H7 (cell line): Measurements from ENCODE around the gene HINT3. TPM values are rescaled to one million over a fixed set of nuclear protein-coding genes. Genes with fewer than 3 reads are reported as not detected.
"Not testable (repeated sequence)": the region's sequence is repeated elsewhere in the genome, so short reads cannot be mapped to it uniquely, and the experiment has no call there.

ENCODE experiments used
- DNase-seq: peaks from one replicate; pipeline ENCODE4 v3.0.0; 2012
- H3K27me3 ChIP-seq: 2 replicates; pipeline ENCODE4 v1.6.0; 2011; ENCODE audit warnings: mild to moderate bottlenecking, low read length; ENCODE audit not compliant: control insufficient read depth, insufficient read depth
- H3K36me3 ChIP-seq: replicated peaks from 2 replicates; pipeline ENCODE4 v1.5.1; 2011; ENCODE audit warnings: low read length; ENCODE audit not compliant: control insufficient read depth, insufficient read depth
- H3K4me3 ChIP-seq: 2 replicates; pipeline ENCODE4 v1.5.1; 2011; ENCODE audit warnings: low read depth, mild to moderate bottlenecking, control low read depth, low read length, moderate library complexity; ENCODE audit not compliant: insufficient read depth
- total RNA-seq: library from RNA; depleted of rRNA; stranded (reverse); fragments of >200 nt; shearing (Covaris generic); gene quantifications from 2 replicates; pipeline ENCODE4 v1.2.3, GENCODE V29; 2014

Gene HINT3
- total RNA-seq, 1 experiment from 2014 or later, result 13.8 TPM

- Histone ChIP-seq H3K4me3 (no peak overlapping the region), H3K27me3 (no peaks in the 10 kb centered on the region), H3K36me3 (no peaks in the 10 kb centered on the region; the same call in 1 of the 2 replicates)
- no peak for DNase-seq
These were observed 28.8 kb upstream of the HINT3 start for GRCh38 chr6:125927761-125928160.

GRCh38 chr6:125930765-125931418, 25.7 kb upstream of the HINT3 start:
- no peak for DNase-seq
- no peaks in the 10 kb centered on the region; the same call in 1 of the 2 replicates for H3K36me3 ChIP-seq
- no peaks in the 10 kb centered on the region for H3K27me3 ChIP-seq
- H3K4me3 ChIP-seq, result no peak overlapping the region

DNA sequence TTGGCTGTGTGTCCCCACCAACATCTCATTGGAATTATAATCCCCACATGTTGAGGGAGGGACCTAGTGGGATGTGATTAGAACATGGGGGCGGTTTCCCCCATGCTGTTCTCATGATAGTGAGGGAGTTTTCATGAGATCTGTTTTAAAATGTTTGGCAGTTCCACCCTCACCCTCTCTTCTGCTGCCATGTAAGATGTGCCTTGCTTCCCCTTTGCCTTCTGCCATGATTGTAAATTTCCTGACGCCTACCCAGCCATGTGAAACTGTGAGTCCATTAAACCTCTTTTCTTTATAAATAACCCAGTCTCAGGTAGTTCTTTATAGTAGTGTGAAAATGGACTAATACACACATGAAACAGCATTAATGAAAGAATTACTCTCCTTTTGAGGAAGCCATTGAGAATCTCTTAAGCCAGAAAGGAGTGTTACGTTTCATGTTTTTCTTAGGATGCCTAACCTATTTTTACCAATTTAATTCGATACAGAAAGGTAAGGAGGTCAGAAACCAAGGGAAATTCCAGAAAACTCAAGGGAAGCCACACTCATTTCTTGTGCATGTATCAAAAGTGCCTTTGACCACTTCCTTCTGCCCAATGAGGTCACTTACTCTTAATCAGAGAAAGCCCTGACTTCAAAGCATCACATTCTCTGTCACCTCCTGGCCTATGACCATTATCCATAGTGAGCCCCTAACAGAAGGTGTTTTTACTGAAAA, 24.7 kb upstream of the HINT3 start:
- H3K4me3 ChIP-seq, result no peak overlapping the region
- no peaks in the 10 kb centered on the region for H3K27me3 ChIP-seq
- no peak for DNase-seq
- H3K36me3 ChIP-seq, result no peaks in the 10 kb centered on the region; the same call in 1 of the 2 replicates

GRCh38 chr6:125932451-125932795, 24.1 kb upstream of the HINT3 start:
- DNase-seq, result no peak
- Histone ChIP-seq H3K36me3 (no peaks in the 10 kb centered on the region; the same call in 1 of the 2 replicates), H3K4me3 (no peak overlapping the region), H3K27me3 (no peaks in the 10 kb centered on the region)

GRCh38 chr6:125935520-125935919, 21.1 kb upstream of the HINT3 start:
- not testable (repeated sequence) for H3K36me3 ChIP-seq, DNase-seq, H3K27me3 ChIP-seq, H3K4me3 ChIP-seq

DNA sequence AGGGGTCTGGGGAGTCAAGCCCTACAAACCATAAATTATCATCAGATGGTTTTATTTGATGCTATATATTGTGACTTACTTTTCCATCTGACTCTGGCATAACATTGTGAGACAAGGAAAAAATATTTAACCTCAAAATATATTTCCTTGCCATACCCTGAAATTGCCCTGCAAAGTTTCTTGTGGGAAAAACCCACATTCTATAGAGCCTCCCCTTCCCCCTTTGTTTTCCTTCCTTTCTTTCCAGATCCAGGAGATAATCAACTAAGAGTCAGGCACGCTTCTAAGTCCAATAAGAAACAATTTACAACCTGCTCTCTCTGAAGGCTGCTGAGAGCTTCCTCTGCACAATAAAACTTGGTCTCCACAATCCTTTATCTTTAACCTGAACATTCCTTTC, 17.5 kb upstream of the HINT3 start:
- H3K4me3 ChIP-seq, result no peak overlapping the region
- H3K27me3 ChIP-seq, result no peaks in the 10 kb centered on the region
- no peak for DNase-seq
- no peaks in the 10 kb centered on the region for H3K36me3 ChIP-seq

GRCh38 chr6:125939791-125940190, 16.8 kb upstream of the HINT3 start:
- H3K27me3 ChIP-seq, result no peaks in the 10 kb centered on the region
- DNase-seq, result no peak
- H3K4me3 ChIP-seq, result no peak overlapping the region
- no peaks in the 10 kb centered on the region for H3K36me3 ChIP-seq

- H3K27me3 ChIP-seq, result no peaks in the 10 kb centered on the region
- H3K36me3 ChIP-seq, result no peaks in the 10 kb centered on the region
- no peak for DNase-seq
- no peak overlapping the region for H3K4me3 ChIP-seq
These were observed 16.1 kb upstream of the HINT3 start for GRCh38 chr6:125940247-125941041.

DNA sequence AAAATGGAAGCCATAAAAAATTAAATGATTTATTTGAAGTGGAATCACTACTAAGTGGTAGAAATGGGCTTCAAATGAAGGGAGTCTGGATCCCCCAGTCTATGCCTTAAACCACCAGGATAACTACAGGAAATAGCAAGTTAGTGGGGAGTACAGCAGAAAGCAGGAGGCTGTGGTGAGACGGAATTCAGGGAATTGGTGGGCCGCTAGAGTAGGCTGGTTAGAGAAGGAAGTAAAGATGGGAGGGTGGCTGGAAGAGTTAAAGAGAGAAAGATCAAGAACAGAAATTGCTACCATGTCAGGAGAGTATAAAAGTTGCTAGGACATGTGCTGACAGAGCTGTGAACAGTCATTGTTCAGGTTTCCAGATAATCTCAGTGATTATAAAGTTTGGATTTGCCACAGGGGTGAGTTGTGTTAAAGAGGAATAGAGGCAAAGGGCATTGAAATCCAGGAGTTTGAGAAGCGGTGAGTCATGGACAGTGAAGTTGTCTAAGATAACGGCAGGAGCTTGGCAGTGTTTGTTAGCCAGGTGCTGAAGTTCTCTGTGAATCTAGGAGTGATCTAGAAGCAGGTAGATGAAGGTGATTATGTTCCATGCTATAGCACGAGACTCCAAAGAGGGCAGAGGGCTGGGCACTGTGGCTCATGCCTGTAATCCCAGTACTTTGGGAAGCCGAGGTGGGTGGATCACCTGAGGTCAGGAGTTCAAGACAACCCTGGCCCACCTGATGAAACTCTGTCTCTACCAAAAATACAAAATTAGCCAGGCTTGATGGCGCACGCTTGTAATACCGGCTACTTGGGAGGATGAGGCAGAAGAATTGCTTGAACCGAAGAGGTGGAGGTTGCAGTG, 13.7 kb upstream of the HINT3 start:
- DNase-seq, result no peak
- Histone ChIP-seq H3K27me3 (no peaks in the 10 kb centered on the region), H3K4me3 (no peak overlapping the region), H3K36me3 (no peaks in the 10 kb centered on the region)

- Histone ChIP-seq H3K27me3 (no peaks in the 10 kb centered on the region), H3K4me3 (no peak overlapping the region), H3K36me3 (no peaks in the 10 kb centered on the region)
- DNase-seq, result no peak
These were observed 12.8 kb upstream of the HINT3 start for GRCh38 chr6:125943528-125944433.

GRCh38 chr6:125944434-125944816, 12.1 kb upstream of the HINT3 start:
- Histone ChIP-seq H3K4me3 (no peak overlapping the region), H3K27me3 (no peaks in the 10 kb centered on the region), H3K36me3 (no peaks in the 10 kb centered on the region)
- no peak for DNase-seq

- DNase-seq, result no peak
- H3K4me3 ChIP-seq, result no peak overlapping the region
- H3K36me3 ChIP-seq, result no peaks in the 10 kb centered on the region
- H3K27me3 ChIP-seq, result no peaks in the 10 kb centered on the region
These were observed 11.7 kb upstream of the HINT3 start for GRCh38 chr6:125944896-125945295.

DNA sequence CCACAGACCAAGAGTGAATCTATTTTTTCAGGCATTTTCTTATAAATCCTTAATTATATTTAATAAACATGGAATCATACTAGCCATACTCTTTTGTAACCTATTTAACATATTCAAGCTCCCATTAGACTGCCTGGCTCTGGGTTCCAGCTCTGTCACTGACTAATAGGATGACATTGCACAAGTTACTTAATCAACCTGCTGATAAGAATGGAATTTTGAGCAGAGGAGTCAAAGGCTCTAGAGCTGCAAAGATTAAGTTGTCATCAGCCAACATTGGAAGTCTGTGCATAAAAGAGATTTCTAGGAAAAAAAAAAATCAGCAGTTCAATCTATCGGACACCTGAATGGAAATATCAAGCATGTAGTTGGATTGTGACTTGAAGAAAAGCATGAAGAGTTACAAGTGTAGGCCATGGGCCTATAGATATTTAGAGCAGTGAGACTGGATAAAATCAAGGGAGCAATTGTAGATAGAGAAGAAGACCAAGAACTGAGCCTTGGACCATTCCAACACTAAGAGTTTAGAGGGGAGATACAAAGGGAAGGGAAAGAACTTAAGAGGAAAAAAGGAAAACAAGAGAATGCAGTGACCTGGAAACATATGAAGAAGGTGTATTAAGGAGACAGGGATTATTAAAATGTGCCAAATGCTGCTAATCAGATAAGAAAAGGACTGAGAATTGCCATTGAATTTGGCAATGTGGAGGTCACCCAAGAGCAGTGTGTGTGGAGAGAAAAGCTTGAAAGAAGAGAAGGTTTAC, 11.0 kb upstream of the HINT3 start:
- no peaks in the 10 kb centered on the region for H3K27me3 ChIP-seq
- no peaks in the 10 kb centered on the region for H3K36me3 ChIP-seq
- no peak overlapping the region for H3K4me3 ChIP-seq

More for the DNA sequence above, 11.0 kb upstream of the HINT3 start:
- DNase-seq, result no peak
